GM12878 (cell line): ENCODE measurements around the gene DMRTA2. TPM values are rescaled to one million over a fixed set of nuclear protein-coding genes. Genes with fewer than 3 reads are reported as not detected.

Source experiments
- ATAC-seq: fragments of 200-7000 bp; cut with Tn5 transposase; 3 replicates; pipeline ENCODE4 v1.9.1; 2020; ENCODE audit warnings: mild to moderate bottlenecking, moderate library complexity
- BruUV-seq: library from RNA; stranded (reverse); fragments of 400-500 nt; replicated peaks from 2 replicates; lab custom pipeline; 2021; lab: Mats Ljungman, UMichigan
- CTCF ChIA-PET: fragments of 300-600 bp; sonication (Branson Sonifier 250); formaldehyde crosslinking; extraction: SDS; loops from one replicate; lab custom pipeline; 2021; ENCODE audit warnings: inconsistent platforms; lab: Yijun Ruan, JAX
- POLR2A ChIA-PET: fragments of 350-600 bp; formaldehyde crosslinking; extraction: SDS; loops from one replicate; lab custom pipeline; 2021; ENCODE audit warnings: inconsistent platforms; lab: Charles Lee
- RAD21 ChIA-PET: fragments of 300-600 bp; sonication (Branson Sonifier 250); formaldehyde crosslinking; loops from one replicate; lab custom pipeline; 2023; ENCODE audit warnings: antibody characterized with exemption; ENCODE audit not compliant: unreplicated experiment; lab: Charles Lee
- SMC1A ChIA-PET: fragments of 300-600 bp; sonication (Branson Sonifier 250); formaldehyde crosslinking; loops from one replicate; lab custom pipeline; 2023; ENCODE audit not compliant: unreplicated experiment, uncharacterized antibody; lab: Charles Lee
- DNase-seq: peaks from one replicate; pipeline ENCODE4 v3.0.0-alpha.2; 2011; ENCODE audit warnings: low read depth, low spot score
- FAIRE-seq: peaks from 3 replicates; lab custom pipeline; 2011; peaks lifted over from hg19 to GRCh38; lab: Jason Lieb, UNC
- H2AFZ ChIP-seq: 2 replicates; pipeline ENCODE4 v1.6.0; 2011; ENCODE audit warnings: low read depth, low read length, control low read depth; ENCODE audit not compliant: control insufficient read depth
- H3K27ac ChIP-seq: 2 replicates; pipeline ENCODE4 v1.5.1; 2011; ENCODE audit warnings: control low read depth; ENCODE audit not compliant: control insufficient read depth, insufficient read depth
- H3K27me3 ChIP-seq, 2 experiments: replicated peaks in 1 of 2; 2 replicates each; pipeline versions ENCODE4 v1.6.0 to v1.6.1; 2011; ENCODE audit warnings: low read length in 1 of 2; ENCODE audit not compliant: control insufficient read depth in 2 of 2, insufficient read depth in 2 of 2
- H3K36me3 ChIP-seq, 2 experiments: 2 replicates each; pipeline ENCODE4 v1.5.1; 2011; ENCODE audit warnings: low read length in 1 of 2; ENCODE audit not compliant: control insufficient read depth in 2 of 2, insufficient read depth in 2 of 2
- H3K4me1 ChIP-seq: 2 replicates; pipeline ENCODE4 v1.6.1; 2011; ENCODE audit warnings: mild to moderate bottlenecking, low read length, moderate library complexity, mixed read lengths; ENCODE audit not compliant: control insufficient read depth, insufficient read depth
- H3K4me2 ChIP-seq: 2 replicates; pipeline ENCODE4 v1.6.0; 2011; ENCODE audit warnings: control low read depth; ENCODE audit not compliant: control insufficient read depth, insufficient read depth
- H3K4me3 ChIP-seq: fragments of 200-600 bp; sonication (generic); 2 replicates; pipeline ENCODE4 v1.5.1; 2016
- H3K79me2 ChIP-seq: 2 replicates; pipeline ENCODE4 v1.6.0; 2011; ENCODE audit warnings: low read length; ENCODE audit not compliant: control insufficient read depth, insufficient read depth
- H3K9ac ChIP-seq: 2 replicates; pipeline ENCODE4 v1.8.0; 2011; ENCODE audit warnings: low read length, control low read depth, mixed read lengths; ENCODE audit not compliant: control insufficient read depth, insufficient read depth
- H3K9me3 ChIP-seq: replicated peaks from 3 replicates; pipeline ENCODE4 v1.5.1; 2011; ENCODE audit warnings: mild to moderate bottlenecking, low read length; ENCODE audit not compliant: control insufficient read depth, insufficient read depth
- H4K20me1 ChIP-seq: 2 replicates; pipeline ENCODE4 v1.6.0; 2011; ENCODE audit not compliant: control insufficient read depth, insufficient read depth
- ATF3 ChIP-seq: IDR thresholded peaks from 2 replicates; pipeline ENCODE4 v1.6.1; 2011; ENCODE audit warnings: low read depth, mild to moderate bottlenecking, low read length, moderate library complexity, borderline replicate concordance; ENCODE audit errors: extremely low read depth
- GABPA ChIP-seq: IDR thresholded peaks from 2 replicates; pipeline ENCODE4 v1.6.1; 2014; ENCODE audit warnings: antibody characterized with exemption, low read depth, mild to moderate bottlenecking, inconsistent platforms
- HDGF ChIP-seq: fragments of 450-650 bp; IDR thresholded peaks from 2 replicates; pipeline ENCODE4 v1.6.1; 2016; ENCODE audit warnings: antibody characterized with exemption
- IKZF1 ChIP-seq: fragments of 450-650 bp; conservative IDR thresholded peaks from 2 replicates; pipeline ENCODE4 v1.6.1; 2017; ENCODE audit warnings: antibody characterized with exemption, mild to moderate bottlenecking
- KAT2A ChIP-seq: conservative IDR thresholded peaks from 2 replicates; pipeline ENCODE4 v1.6.1; 2011; ENCODE audit warnings: low read depth, low read length; ENCODE audit not compliant: control insufficient read depth
- NFYB ChIP-seq: IDR thresholded peaks from 2 replicates; pipeline ENCODE4 v1.6.1; 2011; ENCODE audit warnings: low read depth, mild to moderate bottlenecking, low read length, improper control_type of control experiment, moderate library complexity; ENCODE audit not compliant: insufficient read depth
- PBX3 ChIP-seq: IDR thresholded peaks from 2 replicates; pipeline ENCODE4 v1.6.1; 2011; ENCODE audit warnings: mild to moderate bottlenecking, low read depth, low read length, moderate library complexity; ENCODE audit not compliant: insufficient replicate concordance
- POU2F2 ChIP-seq: IDR thresholded peaks from 3 replicates; pipeline ENCODE4 v1.6.1; 2011; ENCODE audit warnings: low read depth, mild to moderate bottlenecking, low read length, borderline replicate concordance
- RB1 ChIP-seq: fragments of 450-650 bp; formaldehyde crosslinking; IDR thresholded peaks from 2 replicates; pipeline ENCODE4 v1.6.1; 2017; ENCODE audit warnings: mild to moderate bottlenecking, borderline replicate concordance
- RCOR1 ChIP-seq: conservative IDR thresholded peaks from 2 replicates; pipeline ENCODE4 v1.6.1; 2012; ENCODE audit warnings: low read depth, low read length, improper control_type of control experiment
- SMARCA5 ChIP-seq: fragments of 450-650 bp; IDR thresholded peaks from 2 replicates; pipeline ENCODE4 v1.6.1; 2017; ENCODE audit warnings: mild to moderate bottlenecking
- STAT3 ChIP-seq: IDR thresholded peaks from 2 replicates; pipeline ENCODE4 v1.6.1; 2011; ENCODE audit warnings: low read depth, low read length, improper control_type of control experiment
- TBL1XR1 ChIP-seq: IDR thresholded peaks from 2 replicates; pipeline ENCODE4 v1.6.1; 2012; ENCODE audit warnings: low read depth, low read length, improper control_type of control experiment
- ZZZ3 ChIP-seq: IDR thresholded peaks from 2 replicates; pipeline ENCODE4 v1.6.1; 2011; ENCODE audit warnings: low read depth; ENCODE audit not compliant: control insufficient read depth, insufficient read length
- WGBS: methylation state at CpG from one replicate; pipeline ENCODE4 v1.1.6; 2016; ENCODE audit warnings: low lambda C conversion rate; ENCODE audit not compliant: insufficient replicate concordance, insufficient coverage; ENCODE audit errors: missing lambda C conversion rate; 5-methylcytosine and 5-hydroxymethylcytosine counted together
- in situ Hi-C: fragments of 300-500 bp; cut with MboI; formaldehyde crosslinking; loops from 9 replicates; pipeline ENCODE4 v1.14.3; 2018; ENCODE audit warnings: mixed read lengths
- intact Hi-C: fragments of 100-400 bp; cut with micrococcal nuclease; formaldehyde crosslinking; loops from one replicate; pipeline ENCODE4 v1.14.2; 2022; ENCODE audit not compliant: unreplicated experiment
- polyA plus RNA-seq, 11 experiments: library from polyadenylated mRNA; depleted of rRNA in 4 of 11; unstranded in 6 of 11; stranded (reverse) in 5 of 11; fragments of >200 nt; fragmentation: Nextera tagmentation in 4 of 11; fragmentation: Illumina TruSeq in 1 of 11; extraction: Ambion mirVana in 4 of 11; extraction: Trizol in 1 of 11; gene quantifications; 1 replicate in 1 of 11; 2 replicates in 10 of 11; pipeline versions ENCODE4 v1.2.1 to v1.2.3, GENCODE V29; 2011 to 2016; ENCODE audit warnings: inconsistent platforms in 2 of 11, missing spikeins in 2 of 11, low read depth in 1 of 11
- total RNA-seq, 4 experiments: library from RNA; depleted of rRNA in 3 of 4; stranded (reverse); fragments of >200 nt in 3 of 4; fragmentation: Illumina TruSeq in 1 of 4; extraction: Trizol in 1 of 4; gene quantifications; 2 replicates each; pipeline versions ENCODE4 v1.2.1 to v1.2.3, GENCODE V29; 2013 to 2021

Gene DMRTA2
- total and polyA plus RNA-seq, 10 of the 15 experiments (the other 5 are each of a cell fraction or from before 2014, with no cell fraction given), result not detected

- Histone ChIP-seq H3K27ac (no peak overlapping the region), H3K9me3 (no peaks in the 10 kb centered on the region), H2AFZ (no peak overlapping the region), H3K36me3 (no peaks in the 10 kb centered on the region), H3K4me2 (no peak overlapping the region), H3K79me2 (no peaks in the 10 kb centered on the region), H3K9ac (no peak overlapping the region), H3K4me3 (no peak overlapping the region), H3K27me3 (no peaks in the 10 kb centered on the region), H3K4me1 (no peaks in the 10 kb centered on the region), H4K20me1 (no peaks in the 10 kb centered on the region)
- no peak for ATAC-seq
- ChIA-PET POLR2A (no interaction called here), CTCF (no interaction called here), RAD21 (interaction anchor here (1.3 kb wide), 1 partner anchor 252 kb away, joined by 3 read pairs; no protein-coding TSS in a partner anchor), SMC1A (no interaction called here)
- FAIRE-seq, result no peak
- in situ Hi-C loops, result no loop called here
- intact Hi-C loops, result no loop called here
- TF ChIP-seq GABPA (no peak), TBL1XR1 (no peak), POU2F2 (no peak), KAT2A (no peak), ZZZ3 (no peak), SMARCA5 (no peak), HDGF (no peak), NFYB (no peak), IKZF1 (no peak), STAT3 (no peak), RCOR1 (no peak), PBX3 (no peak), ATF3 (no peak), RB1 (no peak)
- no TSS peak for BruUV-seq
- WGBS, result 95% methylated on average over 1 of the region's 1 CpG
- no peak for DNase-seq
Observed at GRCh38 chr1:50452700-50453099, 29.5 kb upstream of the DMRTA2 start.
